ENCODE measurements around the gene DPYD.

The DPYD gene

DNA sequence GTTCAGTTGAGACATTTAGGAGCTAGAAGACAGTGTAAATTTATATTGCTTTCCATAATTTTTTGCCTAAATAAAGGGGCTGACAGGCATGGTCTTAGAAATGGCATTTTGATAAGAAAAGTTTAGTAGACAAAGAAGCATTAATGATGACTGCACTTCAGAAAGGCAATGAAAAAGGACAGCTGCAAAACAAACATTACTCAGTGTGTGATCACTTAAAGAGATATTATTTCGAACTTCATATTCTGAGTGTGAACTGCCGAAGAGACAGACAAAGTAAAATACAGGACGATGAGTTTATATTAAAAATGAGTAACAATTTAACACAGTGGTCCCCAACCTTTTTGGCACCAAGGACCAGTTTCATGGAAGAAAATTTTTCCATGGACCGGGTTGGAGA, 243.1 kb downstream of the DPYD start:
- H3K9me3 ChIP-seq (ENCODE audit: severe bottlenecking), result no peaks in the 10 kb centered on the region
- no peaks in the 10 kb centered on the region for H3K4me1 ChIP-seq (ENCODE audit: insufficient read depth, poor library complexity, severe bottlenecking)
- TF ChIP-seq CTCF (IDR thresholded peaks at IDR 0.05; ENCODE audit: poor library complexity, severe bottlenecking), result no peak
- H3K4me3 ChIP-seq (ENCODE audit: severe bottlenecking), result no peak overlapping the region
- H3K27me3 ChIP-seq (ENCODE audit: insufficient read depth, poor library complexity, severe bottlenecking), result no peaks in the 10 kb centered on the region
- H3K36me3 ChIP-seq (ENCODE audit: low read depth), result no peaks in the 10 kb centered on the region
- ATAC-seq (ENCODE audit: low read depth) (no peak), DNase-seq (ENCODE audit: low spot score) (no peak)
- no peak overlapping the region for H3K27ac ChIP-seq (ENCODE audit: poor library complexity, severe bottlenecking)

DNA sequence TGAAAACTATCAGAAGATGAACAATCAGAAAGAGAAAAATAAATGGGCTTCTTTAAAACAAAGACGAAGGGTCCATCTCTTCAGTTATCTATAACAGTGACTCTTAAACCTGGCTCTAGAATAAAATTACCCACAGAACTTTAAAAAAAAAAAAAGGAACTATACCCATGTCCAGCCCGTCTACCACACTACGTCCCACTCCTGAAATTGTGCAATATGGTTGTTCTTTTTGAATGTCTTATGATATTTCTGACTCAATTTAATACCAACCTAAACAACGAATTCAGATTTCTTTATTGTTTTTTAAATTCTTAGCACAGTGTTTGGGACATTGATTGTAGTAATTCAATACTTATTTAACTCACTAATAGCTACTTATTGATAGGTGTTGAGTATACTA, 246.3 kb downstream of the DPYD start:
- TF ChIP-seq CTCF (IDR thresholded peaks at IDR 0.05; ENCODE audit: poor library complexity, severe bottlenecking), result no peak
- Histone ChIP-seq H3K4me1 (ENCODE audit: insufficient read depth, poor library complexity, severe bottlenecking) (no peaks in the 10 kb centered on the region), H3K4me3 (ENCODE audit: severe bottlenecking) (no peak overlapping the region), H3K27ac (ENCODE audit: poor library complexity, severe bottlenecking) (no peak overlapping the region), H3K9me3 (ENCODE audit: severe bottlenecking) (no peaks in the 10 kb centered on the region), H3K27me3 (ENCODE audit: insufficient read depth, poor library complexity, severe bottlenecking) (no peaks in the 10 kb centered on the region), H3K36me3 (ENCODE audit: low read depth) (no peaks in the 10 kb centered on the region)
- no peak for DNase-seq (ENCODE audit: low spot score)
- ATAC-seq (ENCODE audit: low read depth), result no peak

GRCh38 chr1:97668945-97669344, 251.9 kb downstream of the DPYD start:
- peak; percentile 57 for TF ChIP-seq CTCF (IDR thresholded peaks at IDR 0.05; ENCODE audit: poor library complexity, severe bottlenecking)
- ATAC-seq (ENCODE audit: low read depth) (peak; percentile 79), DNase-seq (ENCODE audit: low spot score) (no peak)
- H3K9me3 ChIP-seq (ENCODE audit: severe bottlenecking), result peaks cover 1% of the 10 kb centered on the region
- H3K4me1 ChIP-seq (ENCODE audit: insufficient read depth, poor library complexity, severe bottlenecking), result peaks cover 3% of the 10 kb centered on the region
- H3K4me3 ChIP-seq (ENCODE audit: severe bottlenecking), result no peak overlapping the region
- H3K27ac ChIP-seq (ENCODE audit: poor library complexity, severe bottlenecking), result no peak overlapping the region
- H3K27me3 ChIP-seq (ENCODE audit: insufficient read depth, poor library complexity, severe bottlenecking), result no peaks in the 10 kb centered on the region
- no peaks in the 10 kb centered on the region for H3K36me3 ChIP-seq (ENCODE audit: low read depth)

DNA sequence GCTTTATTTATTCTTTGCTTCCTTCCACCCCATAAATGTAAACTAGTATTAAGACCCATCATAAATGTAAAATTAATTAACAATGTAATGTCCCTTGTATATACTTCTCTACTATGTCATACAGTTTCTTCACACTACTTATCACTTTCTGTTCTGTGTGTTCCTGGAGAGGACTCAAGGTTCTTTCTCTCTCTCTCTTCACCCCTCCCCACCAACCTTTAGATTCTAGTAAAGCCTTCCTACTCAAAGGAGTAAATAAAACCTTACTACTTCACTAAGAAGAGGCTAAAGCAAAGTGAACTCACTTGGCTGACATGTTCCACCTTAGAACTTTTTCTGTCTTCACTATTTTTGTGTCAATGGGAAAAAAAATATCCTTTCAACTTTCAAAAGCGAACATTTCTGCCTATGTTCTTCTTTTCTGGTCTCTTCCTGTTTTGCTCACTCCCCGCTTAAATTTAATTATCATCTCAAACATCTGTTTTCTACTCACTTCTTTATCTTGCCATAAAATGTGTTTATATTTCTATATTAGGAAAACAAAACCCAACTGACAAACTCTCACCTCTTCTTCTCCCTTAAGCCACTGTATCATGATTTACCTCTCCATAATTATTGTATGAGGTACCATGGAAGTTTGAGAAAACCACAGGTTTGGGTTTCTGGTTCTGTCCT, 260.3 kb downstream of the DPYD start:
- no peak overlapping the region for H3K27ac ChIP-seq (ENCODE audit: poor library complexity, severe bottlenecking)
- H3K4me3 ChIP-seq (ENCODE audit: severe bottlenecking), result no peak overlapping the region
- no peaks in the 10 kb centered on the region for H3K4me1 ChIP-seq (ENCODE audit: insufficient read depth, poor library complexity, severe bottlenecking)
- no peaks in the 10 kb centered on the region for H3K27me3 ChIP-seq (ENCODE audit: insufficient read depth, poor library complexity, severe bottlenecking)
- no peak for TF ChIP-seq CTCF (IDR thresholded peaks at IDR 0.05; ENCODE audit: poor library complexity, severe bottlenecking)
- no peak for ATAC-seq (ENCODE audit: low read depth)
- no peaks in the 10 kb centered on the region for H3K36me3 ChIP-seq (ENCODE audit: low read depth)
- H3K9me3 ChIP-seq (ENCODE audit: severe bottlenecking), result no peaks in the 10 kb centered on the region
- no peak for DNase-seq (ENCODE audit: low spot score)

DNA sequence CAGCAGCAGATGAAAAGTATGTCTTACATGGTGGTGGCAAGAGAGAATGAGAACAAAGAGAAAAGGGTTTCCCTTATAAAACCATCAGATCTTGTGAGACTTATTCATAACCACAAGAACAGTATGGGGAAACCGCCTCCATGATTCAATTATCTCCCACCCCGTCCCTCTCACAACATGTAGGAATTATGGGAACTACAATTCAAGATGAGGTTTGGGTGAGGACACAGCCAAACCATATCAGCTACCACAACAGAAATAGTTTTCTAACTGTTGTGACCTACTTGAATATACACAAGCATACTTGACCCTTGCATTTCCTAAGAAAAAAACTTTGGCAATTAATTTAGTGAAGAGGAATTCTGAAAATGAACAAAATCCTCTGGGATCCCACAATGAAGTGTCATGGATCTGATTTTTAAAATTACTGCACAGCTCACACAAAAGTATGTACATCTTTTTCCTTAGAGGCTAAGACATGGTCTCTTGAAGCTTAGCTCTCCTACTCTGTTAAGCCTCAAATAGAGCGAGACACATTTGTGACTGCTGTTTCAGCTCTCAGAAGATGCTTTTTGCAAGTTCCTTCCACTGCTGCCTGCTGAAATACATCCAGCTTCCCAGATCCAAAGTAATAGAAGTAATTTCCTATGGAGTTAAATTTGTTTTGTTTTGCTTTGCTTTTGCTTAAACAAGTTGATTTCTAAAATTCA, 265.8 kb downstream of the DPYD start:
- DNase-seq (ENCODE audit: low spot score), result no peak
- TF ChIP-seq CTCF (IDR thresholded peaks at IDR 0.05; ENCODE audit: poor library complexity, severe bottlenecking), result no peak

More for the DNA sequence above, 265.8 kb downstream of the DPYD start:
- Histone ChIP-seq H3K27ac (ENCODE audit: poor library complexity, severe bottlenecking) (no peak overlapping the region), H3K27me3 (ENCODE audit: insufficient read depth, poor library complexity, severe bottlenecking) (no peaks in the 10 kb centered on the region), H3K4me3 (ENCODE audit: severe bottlenecking) (no peak overlapping the region), H3K4me1 (ENCODE audit: insufficient read depth, poor library complexity, severe bottlenecking) (no peaks in the 10 kb centered on the region), H3K36me3 (ENCODE audit: low read depth) (no peaks in the 10 kb centered on the region), H3K9me3 (ENCODE audit: severe bottlenecking) (no peaks in the 10 kb centered on the region)
- ATAC-seq (ENCODE audit: low read depth), result no peak

Measured in RWPE2 (cell line).